Fibroblast of mammary gland (primary cell): ENCODE data around the gene CACNA2D2.

Experiments used
- DNase-seq: peaks from one replicate; pipeline ENCODE4 v3.0.0-alpha.2; 2010; ENCODE audit warnings: low read depth
- H3K4me3 ChIP-seq: 2 replicates; pipeline ENCODE4 v1.5.1; 2011; ENCODE audit warnings: low read depth, mild to moderate bottlenecking, low read length, moderate library complexity; ENCODE audit not compliant: control insufficient read depth
- CTCF ChIP-seq: conservative IDR thresholded peaks from 2 replicates; pipeline ENCODE4 v1.5.1; 2011; ENCODE audit warnings: low read depth, low read length, inconsistent platforms; ENCODE audit not compliant: control insufficient read depth, insufficient read depth

Gene CACNA2D2

GRCh38 chr3:50323614-50324199 lies 179.7 kb downstream of the CACNA2D2 start:
- H3K4me3 ChIP-seq, result no peak overlapping the region
- DNase-seq, result no peak
- no peak for TF ChIP-seq CTCF

GRCh38 chr3:50323092-50323600 lies 180.3 kb downstream of the CACNA2D2 start:
- no peak for TF ChIP-seq CTCF
- no peak overlapping the region for H3K4me3 ChIP-seq
- no peak for DNase-seq

- DNase-seq, result no peak
- TF ChIP-seq CTCF, result no peak
- peak within 1 kb of the TSS; percentile 84 for H3K4me3 ChIP-seq
Observed at GRCh38 chr3:50322386-50323091, 180.9 kb downstream of the CACNA2D2 start, which contains the start of gene HYAL2. Gene HYAL2 (minus strand): TSS chr3:50322745. CDS start chr3:50320489, 2,256 bp downstream.

GRCh38 chr3:50322115-50322385 lies 181.4 kb downstream of the CACNA2D2 start:
- H3K4me3 ChIP-seq, result peak overlapping the region; percentile 84
- no peak for TF ChIP-seq CTCF
- DNase-seq, result no peak

- H3K4me3 ChIP-seq, result peak overlapping the region; percentile 84
- DNase-seq, result peak; percentile 79
- peak; percentile 44 for TF ChIP-seq CTCF
Observed at GRCh38 chr3:50321336-50322114, 181.9 kb downstream of the CACNA2D2 start.

- DNase-seq, result peak; percentile 44
Observed at GRCh38 chr3:50320853-50321335, 182.5 kb downstream of the CACNA2D2 start.

More at GRCh38 chr3:50320853-50321335, 182.5 kb downstream of the CACNA2D2 start:
- peak overlapping the region; percentile 84 for H3K4me3 ChIP-seq
- no peak for TF ChIP-seq CTCF
